ENCODE measurements around the gene BCL2L2. TPM values are rescaled to one million over a fixed set of nuclear protein-coding genes. Genes with fewer than 3 reads are reported as not detected.

BCL2L2 gene
- total RNA-seq, 2 experiments from 2014 or later, result 8.6 to 18.0 TPM

DNA sequence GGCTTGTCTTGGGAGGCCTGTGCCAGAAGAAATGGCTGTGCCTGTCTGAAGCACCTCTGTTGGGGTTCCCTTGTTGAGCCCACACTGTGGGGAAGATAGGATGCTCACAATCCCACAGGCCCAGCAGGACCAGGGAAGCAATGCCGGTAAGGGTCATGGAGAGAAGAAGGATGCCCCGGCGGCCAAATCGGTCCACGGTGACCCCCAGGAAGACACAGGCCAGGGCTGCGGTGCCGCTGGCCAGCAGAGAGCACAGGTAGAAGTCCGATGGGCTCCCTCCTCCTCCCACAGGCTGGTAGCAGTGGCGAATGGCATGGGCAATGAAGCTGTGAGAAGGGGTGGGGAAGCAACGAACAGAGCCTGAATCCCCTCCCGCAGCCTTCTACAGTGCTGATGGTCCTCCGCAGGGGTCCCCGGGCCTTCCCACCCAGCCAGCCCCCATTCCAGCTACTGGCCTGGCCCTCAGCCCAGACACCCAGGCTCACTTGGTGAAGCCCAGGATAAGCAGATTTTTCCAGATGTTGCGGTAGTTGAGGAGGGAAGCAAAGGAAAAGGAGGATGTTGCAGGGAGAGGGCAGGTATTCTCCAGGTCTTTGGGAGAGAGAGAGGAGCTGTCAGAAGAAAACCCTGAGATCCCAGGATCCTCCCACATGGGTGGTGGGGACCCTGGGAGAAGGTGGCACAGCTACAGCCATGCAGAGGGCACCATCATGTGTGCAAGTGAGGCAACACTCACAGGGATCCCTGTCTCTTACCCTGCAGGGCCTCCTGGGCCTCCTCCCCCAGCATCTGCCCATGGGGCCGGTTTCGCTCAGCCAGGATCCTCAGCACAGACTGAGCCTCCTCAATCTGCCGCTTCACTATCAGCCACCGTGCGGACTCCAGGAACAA, 41.0 kb downstream of the BCL2L2 start:
- CTCF ChIA-PET (ENCODE audit: unreplicated experiment), result no interaction called here

DNA sequence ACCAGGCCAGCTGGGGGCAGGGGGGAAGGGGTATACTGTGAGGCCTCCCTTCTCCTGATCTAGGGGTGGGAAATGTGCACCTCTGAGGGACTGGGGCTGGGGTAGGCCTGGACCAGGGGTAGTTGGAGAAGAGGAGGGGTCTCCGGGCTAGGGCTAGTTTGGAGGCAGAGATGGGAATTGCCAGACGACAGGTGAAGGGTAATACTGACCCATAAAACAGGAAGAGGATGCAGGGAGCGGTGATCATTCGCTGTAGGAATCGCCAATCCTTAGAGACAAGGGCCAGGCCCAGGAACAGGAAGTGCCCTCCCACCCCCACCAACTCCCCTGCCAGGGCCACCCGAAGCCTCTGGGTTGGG, 41.6 kb downstream of the BCL2L2 start:
- TF ChIP-seq, protein P1, sequence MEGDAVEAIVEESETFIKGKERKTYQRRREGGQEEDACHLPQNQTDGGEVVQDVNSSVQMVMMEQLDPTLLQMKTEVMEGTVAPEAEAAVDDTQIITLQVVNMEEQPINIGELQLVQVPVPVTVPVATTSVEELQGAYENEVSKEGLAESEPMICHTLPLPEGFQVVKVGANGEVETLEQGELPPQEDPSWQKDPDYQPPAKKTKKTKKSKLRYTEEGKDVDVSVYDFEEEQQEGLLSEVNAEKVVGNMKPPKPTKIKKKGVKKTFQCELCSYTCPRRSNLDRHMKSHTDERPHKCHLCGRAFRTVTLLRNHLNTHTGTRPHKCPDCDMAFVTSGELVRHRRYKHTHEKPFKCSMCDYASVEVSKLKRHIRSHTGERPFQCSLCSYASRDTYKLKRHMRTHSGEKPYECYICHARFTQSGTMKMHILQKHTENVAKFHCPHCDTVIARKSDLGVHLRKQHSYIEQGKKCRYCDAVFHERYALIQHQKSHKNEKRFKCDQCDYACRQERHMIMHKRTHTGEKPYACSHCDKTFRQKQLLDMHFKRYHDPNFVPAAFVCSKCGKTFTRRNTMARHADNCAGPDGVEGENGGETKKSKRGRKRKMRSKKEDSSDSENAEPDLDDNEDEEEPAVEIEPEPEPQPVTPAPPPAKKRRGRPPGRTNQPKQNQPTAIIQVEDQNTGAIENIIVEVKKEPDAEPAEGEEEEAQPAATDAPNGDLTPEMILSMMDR (conservative IDR thresholded peaks at IDR 0.05; ENCODE audit: low read length), result no peak
- TF ChIP-seq EZH2phosphoT487 (IDR thresholded peaks at IDR 0.05; ENCODE audit: borderline replicate concordance, low read depth, low read length), result no peak
- Histone ChIP-seq H3K27ac (ENCODE audit: low read depth, low read length, poor library complexity, severe bottlenecking) (no peak overlapping the region), H3K36me3 (ENCODE audit: insufficient read depth, low read length) (no peaks in the 10 kb centered on the region), H3K4me2 (ENCODE audit: low read length) (no peak overlapping the region), H3K9me2 (ENCODE audit: insufficient read depth, low read length) (no peaks in the 10 kb centered on the region), H3K4me3 (ENCODE audit: low read depth, low read length, poor library complexity, severe bottlenecking) (no peak overlapping the region), H3K4me1 (ENCODE audit: insufficient read depth, low read length, poor library complexity, severe bottlenecking) (no peaks in the 10 kb centered on the region), H2AFZ (ENCODE audit: low read length) (no peak overlapping the region), H3K79me2 (ENCODE audit: insufficient read depth, low read depth, low read length) (no peaks in the 10 kb centered on the region), H4K20me1 (ENCODE audit: insufficient read depth, low read length) (no peaks in the 10 kb centered on the region), H3K9me3 (ENCODE audit: low read length) (no peaks in the 10 kb centered on the region)
- ChIA-PET POLR2A (no interaction called here), CTCF (ENCODE audit: unreplicated experiment) (no interaction called here)
- intact Hi-C loops (cut with micrococcal nuclease; ENCODE audit: unreplicated experiment), result no loop called here
- no peak for DNase-seq (ENCODE audit: low spot score)
- BruUV-seq (replicated peaks), result no TSS peak

More for the DNA sequence above, 41.0 kb downstream of the BCL2L2 start:
- no peaks in the 10 kb centered on the region for H3K9me3 ChIP-seq (ENCODE audit: low read length)
- DNase-seq (ENCODE audit: low spot score), result no peak
- H3K9me2 ChIP-seq (ENCODE audit: insufficient read depth, low read length), result no peaks in the 10 kb centered on the region
- intact Hi-C loops (cut with micrococcal nuclease; ENCODE audit: unreplicated experiment), result no loop called here
- no peak overlapping the region for H3K4me3 ChIP-seq (ENCODE audit: low read depth, low read length, poor library complexity, severe bottlenecking)
- H3K4me1 ChIP-seq (ENCODE audit: insufficient read depth, low read length, poor library complexity, severe bottlenecking), result no peaks in the 10 kb centered on the region
- H2AFZ ChIP-seq (ENCODE audit: low read length), result no peak overlapping the region
- no TSS peak for BruUV-seq (replicated peaks)
- H3K27ac ChIP-seq (ENCODE audit: low read depth, low read length, poor library complexity, severe bottlenecking), result no peak overlapping the region
- H3K79me2 ChIP-seq (ENCODE audit: insufficient read depth, low read depth, low read length), result no peaks in the 10 kb centered on the region
- H3K36me3 ChIP-seq (ENCODE audit: insufficient read depth, low read length), result no peaks in the 10 kb centered on the region
- no peak for TF ChIP-seq EZH2phosphoT487 (IDR thresholded peaks at IDR 0.05; ENCODE audit: borderline replicate concordance, low read depth, low read length)
- POLR2A ChIA-PET, result no interaction called here
- no peak overlapping the region for H3K4me2 ChIP-seq (ENCODE audit: low read length)
- H4K20me1 ChIP-seq (ENCODE audit: insufficient read depth, low read length), result no peaks in the 10 kb centered on the region

DNA sequence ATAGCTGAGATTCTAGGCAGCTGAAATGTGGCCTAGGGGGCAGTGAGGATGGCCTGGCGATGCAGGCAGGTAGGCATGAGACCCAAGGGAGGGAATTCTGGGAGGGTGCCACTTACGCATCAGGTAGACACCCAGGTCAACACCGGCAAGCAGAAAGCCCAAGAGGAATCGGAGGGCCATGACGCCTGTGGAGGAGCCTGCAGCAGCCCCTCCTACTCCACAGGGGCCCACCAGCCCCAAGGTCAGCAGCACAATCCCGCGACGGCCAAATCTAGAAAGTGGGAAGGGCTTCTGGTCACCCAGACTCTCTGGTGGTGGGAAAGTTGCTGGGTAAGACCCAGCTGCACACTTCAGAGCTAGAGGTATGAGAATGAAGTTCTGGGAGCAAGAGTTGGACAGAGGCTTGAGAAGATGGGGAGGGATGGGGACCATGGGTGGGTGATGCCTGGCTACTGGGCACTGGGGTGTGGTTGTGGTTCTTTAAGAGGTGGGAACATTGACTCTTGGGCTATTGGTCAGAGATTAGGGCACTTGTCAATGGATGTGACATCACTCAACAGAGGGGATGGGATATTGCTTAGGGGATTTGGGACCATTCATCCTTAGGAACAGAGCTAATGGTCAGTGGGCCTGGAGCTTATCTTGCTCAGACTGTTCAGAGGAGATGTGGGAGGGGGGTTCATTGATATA, 42.7 kb downstream of the BCL2L2 start:
- no peak for DNase-seq (ENCODE audit: low spot score)
- Histone ChIP-seq H3K9me2 (ENCODE audit: insufficient read depth, low read length) (no peaks in the 10 kb centered on the region), H3K36me3 (ENCODE audit: insufficient read depth, low read length) (no peaks in the 10 kb centered on the region), H3K4me2 (ENCODE audit: low read length) (no peak overlapping the region), H3K4me1 (ENCODE audit: insufficient read depth, low read length, poor library complexity, severe bottlenecking) (no peaks in the 10 kb centered on the region), H3K4me3 (ENCODE audit: low read depth, low read length, poor library complexity, severe bottlenecking) (no peak overlapping the region), H4K20me1 (ENCODE audit: insufficient read depth, low read length) (no peaks in the 10 kb centered on the region), H3K27ac (ENCODE audit: low read depth, low read length, poor library complexity, severe bottlenecking) (no peak overlapping the region), H2AFZ (ENCODE audit: low read length) (no peak overlapping the region), H3K9me3 (ENCODE audit: low read length) (no peaks in the 10 kb centered on the region), H3K79me2 (ENCODE audit: insufficient read depth, low read depth, low read length) (no peaks in the 10 kb centered on the region)
- TF ChIP-seq, protein P1 (conservative IDR thresholded peaks at IDR 0.05; ENCODE audit: low read length), result no peak
- TF ChIP-seq EZH2phosphoT487 (IDR thresholded peaks at IDR 0.05; ENCODE audit: borderline replicate concordance, low read depth, low read length), result no peak
- intact Hi-C loops (cut with micrococcal nuclease; ENCODE audit: unreplicated experiment), result no loop called here
- POLR2A ChIA-PET, result no interaction called here
- CTCF ChIA-PET (ENCODE audit: unreplicated experiment), result no interaction called here
- no TSS peak for BruUV-seq (replicated peaks)
